Astrocyte (in vitro differentiated cells and primary cell): ENCODE data around the gene MCUB. TPM values are rescaled to one million over a fixed set of nuclear protein-coding genes. Genes with fewer than 3 reads are reported as not detected.

Experiments
- DNase-seq: peaks from one replicate; pipeline ENCODE4 v3.0.0-alpha.2; 2010; ENCODE audit warnings: low read depth
- FAIRE-seq: peaks from 2 replicates; lab custom pipeline; 2011; peaks lifted over from hg19 to GRCh38; lab: Jason Lieb, UNC
- H2AFZ ChIP-seq: 2 replicates; pipeline ENCODE4 v1.6.0; 2012; ENCODE audit warnings: low read depth, low read length, inconsistent platforms
- H3K27ac ChIP-seq: 2 replicates; pipeline ENCODE4 v1.5.1; 2011; ENCODE audit warnings: low read depth, low read length, inconsistent platforms
- H3K27me3 ChIP-seq: 2 replicates; pipeline ENCODE4 v1.6.0; 2011; ENCODE audit warnings: low read length, inconsistent platforms; ENCODE audit not compliant: insufficient read depth
- H3K36me3 ChIP-seq: 2 replicates; pipeline ENCODE4 v1.5.1; 2011; ENCODE audit warnings: low read length, inconsistent platforms; ENCODE audit not compliant: insufficient read depth
- H3K4me1 ChIP-seq: 2 replicates; pipeline ENCODE4 v1.5.1; 2011; ENCODE audit warnings: low read length, inconsistent platforms; ENCODE audit not compliant: insufficient read depth
- H3K4me2 ChIP-seq: 2 replicates; pipeline ENCODE4 v1.6.0; 2012; ENCODE audit warnings: low read length, inconsistent platforms
- H3K4me3 ChIP-seq: 2 replicates; pipeline ENCODE4 v1.5.1; 2011; ENCODE audit warnings: low read depth, mild to moderate bottlenecking, low read length, inconsistent platforms; ENCODE audit not compliant: insufficient read depth
- H3K79me2 ChIP-seq: 2 replicates; pipeline ENCODE4 v1.6.0; 2012; ENCODE audit warnings: mild to moderate bottlenecking, low read length, inconsistent platforms; ENCODE audit not compliant: insufficient read depth
- H3K9ac ChIP-seq: 2 replicates; pipeline ENCODE4 v1.6.0; 2012; ENCODE audit warnings: mild to moderate bottlenecking, low read length, inconsistent platforms
- H3K9me3 ChIP-seq: 2 replicates; pipeline ENCODE4 v1.5.1; 2012; ENCODE audit warnings: low read depth, mild to moderate bottlenecking, low read length, inconsistent platforms; ENCODE audit not compliant: insufficient read depth
- H4K20me1 ChIP-seq: 2 replicates; pipeline ENCODE4 v1.6.0; 2012; ENCODE audit warnings: low read length, inconsistent platforms; ENCODE audit not compliant: insufficient read depth
- H3K27ac Mint-ChIP-seq: one replicate; pipeline ENCODE4 v1.8.0; 2021; ENCODE audit warnings: mild to moderate bottlenecking, mixed read lengths; ENCODE audit not compliant: unreplicated experiment
- H3K27me3 Mint-ChIP-seq: one replicate; pipeline ENCODE4 v1.8.0; 2021; ENCODE audit warnings: low read depth, mixed read lengths; ENCODE audit not compliant: unreplicated experiment
- H3K36me3 Mint-ChIP-seq: one replicate; pipeline ENCODE4 v1.8.0; 2021; ENCODE audit warnings: low read depth, mixed read lengths; ENCODE audit not compliant: unreplicated experiment
- H3K4me1 Mint-ChIP-seq: one replicate; pipeline ENCODE4 v1.8.0; 2021; ENCODE audit warnings: low read depth, mixed read lengths; ENCODE audit not compliant: unreplicated experiment
- H3K4me3 Mint-ChIP-seq: one replicate; pipeline ENCODE4 v1.8.0; 2021; ENCODE audit warnings: mild to moderate bottlenecking, moderate library complexity, mixed read lengths; ENCODE audit not compliant: unreplicated experiment
- H3K9me3 Mint-ChIP-seq: one replicate; pipeline ENCODE4 v1.8.0; 2021; ENCODE audit warnings: mild to moderate bottlenecking, mixed read lengths; ENCODE audit not compliant: unreplicated experiment
- EZH2 ChIP-seq: IDR thresholded peaks from 2 replicates; pipeline ENCODE4 v1.6.1; 2012; ENCODE audit warnings: mild to moderate bottlenecking, low read length, inconsistent platforms; ENCODE audit not compliant: insufficient read depth
- total RNA-seq: library from RNA; stranded (reverse); gene quantifications from 2 replicates; pipeline ENCODE4 v1.2.1, GENCODE V29; 2021
- TF ChIP-seq, protein P1 (sequence below): IDR thresholded peaks from 2 replicates; pipeline ENCODE4 v1.5.1; 2011; ENCODE audit warnings: low read depth, mild to moderate bottlenecking, inconsistent platforms, low read length, moderate library complexity; ENCODE audit not compliant: insufficient read depth

Gene MCUB
- total RNA-seq, 1 donor from 2014 or later: 12.6 TPM

DNA sequence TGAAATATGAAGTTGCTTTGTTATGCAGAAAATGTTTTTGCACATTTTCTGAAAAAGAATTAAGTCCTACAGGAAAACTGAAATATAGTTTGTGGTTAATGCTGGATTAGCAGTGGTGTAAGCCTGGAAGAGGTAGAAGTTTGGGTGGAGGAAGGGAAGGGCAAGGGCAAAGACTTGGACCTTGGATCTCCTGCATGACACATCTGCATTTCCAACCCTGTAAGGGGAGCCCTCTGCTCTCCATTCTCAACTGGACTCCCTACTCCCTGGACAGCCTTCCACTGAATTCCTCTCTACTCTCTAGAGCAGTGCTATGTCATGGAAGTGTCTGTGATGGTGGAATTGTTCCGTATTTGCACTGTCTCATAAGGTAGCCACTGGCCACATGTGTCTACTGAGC is 138.6 kb downstream of the MCUB start:
- Histone ChIP-seq H3K79me2 (peaks cover 28% of the 10 kb centered on the region), H3K27ac (no peak overlapping the region), H3K4me2 (no peak overlapping the region), H3K9me3 (no peaks in the 10 kb centered on the region), H3K4me1 (no peaks in the 10 kb centered on the region), H3K9ac (no peak overlapping the region), H2AFZ (no peak overlapping the region), H3K4me3 (no peak overlapping the region), H3K36me3 (peaks cover 3% of the 10 kb centered on the region), H3K27me3 (no peaks in the 10 kb centered on the region), H4K20me1 (no peaks in the 10 kb centered on the region)
- Mint-ChIP-seq H3K4me1 (peaks cover 6% of the 10 kb centered on the region), H3K9me3 (no peaks in the 10 kb centered on the region), H3K36me3 (peaks cover 4% of the 10 kb centered on the region), H3K4me3 (no peak overlapping the region), H3K27ac (no peak overlapping the region), H3K27me3 (no peaks in the 10 kb centered on the region)
- DNase-seq (no peak), FAIRE-seq (no peak)
- no peak for TF ChIP-seq EZH2

DNA sequence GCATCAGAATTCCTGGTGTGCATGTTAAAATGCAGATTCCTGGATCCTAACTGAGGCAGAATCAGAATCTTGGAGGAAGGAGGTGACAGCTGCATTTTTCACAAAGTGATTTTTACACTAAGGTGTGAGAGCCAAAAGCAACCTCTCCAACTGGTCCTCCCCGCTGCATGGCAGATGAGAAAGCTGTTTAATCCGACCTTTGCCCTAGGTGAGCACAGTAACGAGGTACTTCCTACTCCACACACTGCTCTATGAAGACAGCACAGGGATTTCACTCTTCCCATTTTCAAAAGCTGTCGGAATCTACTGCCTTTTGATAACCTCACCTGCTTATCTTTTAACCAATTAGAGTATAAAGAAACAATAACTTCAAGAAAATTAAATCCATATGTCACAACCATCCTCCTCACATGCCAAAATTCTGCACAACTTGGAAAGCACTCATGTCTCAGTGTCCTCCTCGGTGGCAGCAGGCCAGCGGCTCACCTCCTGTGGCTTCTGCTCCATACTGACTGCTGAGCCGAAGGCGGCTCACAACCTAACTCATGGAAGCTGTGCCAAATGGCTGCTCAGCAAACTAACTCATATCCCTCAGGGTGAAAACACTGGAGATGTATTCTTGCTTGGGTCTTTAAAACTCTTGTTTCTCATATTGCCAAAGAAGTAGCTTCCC is 139.6 kb downstream of the MCUB start:
- Mint-ChIP-seq H3K4me1 (peaks cover 6% of the 10 kb centered on the region), H3K27ac (no peak overlapping the region), H3K27me3 (no peaks in the 10 kb centered on the region), H3K9me3 (no peaks in the 10 kb centered on the region), H3K36me3 (peaks cover 4% of the 10 kb centered on the region), H3K4me3 (no peak overlapping the region)
- DNase-seq (no peak), FAIRE-seq (no peak)
- TF ChIP-seq EZH2: no peak
- TF ChIP-seq, protein P1, sequence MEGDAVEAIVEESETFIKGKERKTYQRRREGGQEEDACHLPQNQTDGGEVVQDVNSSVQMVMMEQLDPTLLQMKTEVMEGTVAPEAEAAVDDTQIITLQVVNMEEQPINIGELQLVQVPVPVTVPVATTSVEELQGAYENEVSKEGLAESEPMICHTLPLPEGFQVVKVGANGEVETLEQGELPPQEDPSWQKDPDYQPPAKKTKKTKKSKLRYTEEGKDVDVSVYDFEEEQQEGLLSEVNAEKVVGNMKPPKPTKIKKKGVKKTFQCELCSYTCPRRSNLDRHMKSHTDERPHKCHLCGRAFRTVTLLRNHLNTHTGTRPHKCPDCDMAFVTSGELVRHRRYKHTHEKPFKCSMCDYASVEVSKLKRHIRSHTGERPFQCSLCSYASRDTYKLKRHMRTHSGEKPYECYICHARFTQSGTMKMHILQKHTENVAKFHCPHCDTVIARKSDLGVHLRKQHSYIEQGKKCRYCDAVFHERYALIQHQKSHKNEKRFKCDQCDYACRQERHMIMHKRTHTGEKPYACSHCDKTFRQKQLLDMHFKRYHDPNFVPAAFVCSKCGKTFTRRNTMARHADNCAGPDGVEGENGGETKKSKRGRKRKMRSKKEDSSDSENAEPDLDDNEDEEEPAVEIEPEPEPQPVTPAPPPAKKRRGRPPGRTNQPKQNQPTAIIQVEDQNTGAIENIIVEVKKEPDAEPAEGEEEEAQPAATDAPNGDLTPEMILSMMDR: no peak
- Histone ChIP-seq H3K9ac (no peak overlapping the region), H3K27ac (no peak overlapping the region), H3K4me1 (no peaks in the 10 kb centered on the region), H3K4me2 (no peak overlapping the region), H3K27me3 (no peaks in the 10 kb centered on the region), H3K79me2 (peaks cover 28% of the 10 kb centered on the region), H2AFZ (no peak overlapping the region), H4K20me1 (no peaks in the 10 kb centered on the region), H3K36me3 (peaks cover 3% of the 10 kb centered on the region), H3K4me3 (no peak overlapping the region), H3K9me3 (no peaks in the 10 kb centered on the region)

DNA sequence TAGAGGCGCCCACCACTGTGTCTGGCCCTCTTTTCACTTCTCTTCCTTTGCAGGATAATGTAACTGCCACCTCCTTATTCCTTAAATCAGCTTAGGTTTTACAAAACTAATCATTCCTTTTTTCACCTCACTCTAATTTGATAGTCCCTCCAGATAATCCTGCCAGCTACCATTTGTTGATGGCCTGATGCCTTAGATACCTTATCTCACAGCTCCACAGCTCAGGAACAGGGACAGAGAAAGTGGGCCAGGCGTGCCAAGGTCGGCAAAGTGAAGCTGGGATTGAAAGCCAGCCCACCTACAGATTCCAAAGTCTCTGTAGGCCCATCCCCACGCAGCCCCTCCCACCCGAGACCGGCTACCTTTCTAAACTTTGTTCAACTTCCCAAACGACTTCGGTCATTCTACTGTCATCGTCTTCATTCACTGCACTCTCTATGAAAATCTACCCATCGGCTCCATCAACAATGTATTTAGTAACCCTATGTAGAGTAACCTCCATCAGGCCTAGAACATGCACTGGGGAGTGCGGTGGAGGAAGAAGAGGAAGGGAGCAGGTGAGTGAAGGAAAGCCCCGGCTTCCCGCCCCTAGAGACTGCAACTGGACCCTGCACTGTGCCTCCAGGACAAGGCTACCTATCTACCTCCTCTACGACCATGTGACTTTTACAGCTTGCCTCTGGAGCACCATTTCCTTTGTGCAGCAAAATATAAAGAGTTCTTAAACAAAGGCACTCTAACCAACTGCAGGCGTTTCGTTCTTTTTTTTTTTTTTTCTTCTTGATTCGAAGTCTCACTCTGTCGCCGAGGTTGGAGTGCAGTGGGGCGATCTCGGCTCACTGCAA is 141.7 kb downstream of the MCUB start:
- Mint-ChIP-seq H3K27me3 (no peaks in the 10 kb centered on the region), H3K27ac (peak overlapping the region; percentile 76), H3K9me3 (no peaks in the 10 kb centered on the region), H3K36me3 (peaks cover 4% of the 10 kb centered on the region), H3K4me1 (peaks cover 6% of the 10 kb centered on the region), H3K4me3 (peak overlapping the region; percentile 93)
- Histone ChIP-seq H3K4me2 (peak overlapping the region; percentile 97), H3K4me3 (peak overlapping the region; percentile 82), H3K9me3 (no peaks in the 10 kb centered on the region), H3K27ac (peak overlapping the region; percentile 57), H3K4me1 (no peaks in the 10 kb centered on the region), H3K36me3 (no peaks in the 10 kb centered on the region), H2AFZ (peak overlapping the region; percentile 94), H3K9ac (peak overlapping the region; percentile 81), H3K79me2 (peaks cover 28% of the 10 kb centered on the region), H4K20me1 (no peaks in the 10 kb centered on the region), H3K27me3 (no peaks in the 10 kb centered on the region)
- no peak for TF ChIP-seq EZH2
- TF ChIP-seq, protein P1: no peak
- no peak for DNase-seq
- no peak for FAIRE-seq
